PC-3 (cell line): ENCODE results near the gene CLEC17A.

Experiments used
- CTCF ChIP-seq: fragments of 300-600 bp; sonication (generic); conservative IDR thresholded peaks from 2 replicates; pipeline ENCODE4 v1.5.1; 2017; ENCODE audit warnings: antibody characterized with exemption, low read depth, mild to moderate bottlenecking, low read length
- EZH2 ChIP-seq: fragments of 300-600 bp; sonication (generic); IDR thresholded peaks from one replicate; pipeline ENCODE4 v1.6.1; 2017; ENCODE audit warnings: antibody characterized with exemption, mild to moderate bottlenecking, low read length; ENCODE audit not compliant: unreplicated experiment

- TF ChIP-seq CTCF (no peak), EZH2 (no peak)
Measured at GRCh38 chr19:14599548-14600147, 16.8 kb downstream of the CLEC17A start.
